ENCODE results near the gene FLNC. TPM values are rescaled to one million over a fixed set of nuclear protein-coding genes. Genes with fewer than 3 reads are reported as not detected.

Gene FLNC
- total RNA-seq, 4 donors from 2014 or later = 16.5 to 126 (median 105) TPM

- TF ChIP-seq, protein P1, sequence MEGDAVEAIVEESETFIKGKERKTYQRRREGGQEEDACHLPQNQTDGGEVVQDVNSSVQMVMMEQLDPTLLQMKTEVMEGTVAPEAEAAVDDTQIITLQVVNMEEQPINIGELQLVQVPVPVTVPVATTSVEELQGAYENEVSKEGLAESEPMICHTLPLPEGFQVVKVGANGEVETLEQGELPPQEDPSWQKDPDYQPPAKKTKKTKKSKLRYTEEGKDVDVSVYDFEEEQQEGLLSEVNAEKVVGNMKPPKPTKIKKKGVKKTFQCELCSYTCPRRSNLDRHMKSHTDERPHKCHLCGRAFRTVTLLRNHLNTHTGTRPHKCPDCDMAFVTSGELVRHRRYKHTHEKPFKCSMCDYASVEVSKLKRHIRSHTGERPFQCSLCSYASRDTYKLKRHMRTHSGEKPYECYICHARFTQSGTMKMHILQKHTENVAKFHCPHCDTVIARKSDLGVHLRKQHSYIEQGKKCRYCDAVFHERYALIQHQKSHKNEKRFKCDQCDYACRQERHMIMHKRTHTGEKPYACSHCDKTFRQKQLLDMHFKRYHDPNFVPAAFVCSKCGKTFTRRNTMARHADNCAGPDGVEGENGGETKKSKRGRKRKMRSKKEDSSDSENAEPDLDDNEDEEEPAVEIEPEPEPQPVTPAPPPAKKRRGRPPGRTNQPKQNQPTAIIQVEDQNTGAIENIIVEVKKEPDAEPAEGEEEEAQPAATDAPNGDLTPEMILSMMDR (IDR thresholded peaks at IDR 0.05) = no peak
- TF ChIP-seq POLR2A (IDR thresholded peaks at IDR 0.05) = no peak
- Histone ChIP-seq H3K4me1 (no peaks in the 10 kb centered on the region), H3K27me3 (no peaks in the 10 kb centered on the region), H3K4me3 (no peak overlapping the region), H3K36me3 (no peaks in the 10 kb centered on the region), H3K27ac (no peak overlapping the region), H3K9me3 (no peaks in the 10 kb centered on the region)
- DNase-seq = no peak
- intact Hi-C loops (cut with DNase I; ENCODE audit: low total_unique reads) = no loop called here
Observed at GRCh38 chr7:128845475-128845874, 15.3 kb downstream of the FLNC start.

GRCh38 chr7:128845987-128846386 lies 15.8 kb downstream of the FLNC start:
- no peak for DNase-seq
- Histone ChIP-seq H3K4me1 (no peaks in the 10 kb centered on the region), H3K4me3 (no peak overlapping the region), H3K36me3 (no peaks in the 10 kb centered on the region), H3K9me3 (no peaks in the 10 kb centered on the region), H3K27ac (no peak overlapping the region), H3K27me3 (no peaks in the 10 kb centered on the region)
- TF ChIP-seq POLR2A (IDR thresholded peaks at IDR 0.05) = no peak
- TF ChIP-seq, protein P1 (IDR thresholded peaks at IDR 0.05) = no peak
- intact Hi-C loops (cut with DNase I; ENCODE audit: low total_unique reads) = no loop called here

GRCh38 chr7:128846781-128847444 lies 16.7 kb downstream of the FLNC start:
- no peak overlapping the region for H3K4me3 ChIP-seq
- intact Hi-C loops (cut with DNase I; ENCODE audit: low total_unique reads) = no loop called here
- no peaks in the 10 kb centered on the region for H3K9me3 ChIP-seq
- TF ChIP-seq, protein P1 (IDR thresholded peaks at IDR 0.05) = no peak
- no peak for TF ChIP-seq POLR2A (IDR thresholded peaks at IDR 0.05)
- no peaks in the 10 kb centered on the region for H3K4me1 ChIP-seq
- DNase-seq = no peak
- H3K27ac ChIP-seq = no peak overlapping the region
- no peaks in the 10 kb centered on the region for H3K36me3 ChIP-seq
- no peaks in the 10 kb centered on the region for H3K27me3 ChIP-seq

DNA sequence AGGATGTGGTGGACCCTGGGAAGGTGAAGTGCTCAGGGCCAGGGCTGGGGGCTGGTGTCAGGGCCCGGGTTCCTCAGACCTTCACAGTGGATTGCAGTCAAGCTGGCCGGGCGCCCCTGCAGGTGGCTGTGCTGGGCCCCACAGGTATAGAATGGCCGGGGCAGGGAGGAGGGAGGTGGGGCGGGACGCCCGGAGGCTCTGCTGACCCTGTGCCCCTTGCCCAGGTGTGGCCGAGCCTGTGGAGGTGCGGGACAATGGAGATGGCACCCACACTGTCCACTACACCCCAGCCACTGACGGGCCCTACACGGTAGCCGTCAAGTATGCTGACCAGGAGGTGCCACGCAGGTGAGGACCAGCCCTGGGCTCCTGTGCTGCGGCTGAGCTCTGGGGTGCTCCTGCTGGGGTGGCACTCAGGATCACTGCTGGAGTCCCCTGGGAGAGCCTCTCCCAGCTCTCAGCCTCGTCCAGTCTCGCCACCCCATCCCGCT lies 17.6 kb downstream of the FLNC start:
- H3K4me3 ChIP-seq = no peak overlapping the region
- H3K36me3 ChIP-seq = no peaks in the 10 kb centered on the region
- intact Hi-C loops (cut with DNase I; ENCODE audit: low total_unique reads) = no loop called here
- TF ChIP-seq POLR2A (IDR thresholded peaks at IDR 0.05) = no peak
- TF ChIP-seq, protein P1 (IDR thresholded peaks at IDR 0.05) = no peak
- H3K27ac ChIP-seq = no peak overlapping the region
- H3K27me3 ChIP-seq = no peaks in the 10 kb centered on the region
- H3K9me3 ChIP-seq = no peaks in the 10 kb centered on the region
- DNase-seq = no peak
- H3K4me1 ChIP-seq = no peaks in the 10 kb centered on the region

DNA sequence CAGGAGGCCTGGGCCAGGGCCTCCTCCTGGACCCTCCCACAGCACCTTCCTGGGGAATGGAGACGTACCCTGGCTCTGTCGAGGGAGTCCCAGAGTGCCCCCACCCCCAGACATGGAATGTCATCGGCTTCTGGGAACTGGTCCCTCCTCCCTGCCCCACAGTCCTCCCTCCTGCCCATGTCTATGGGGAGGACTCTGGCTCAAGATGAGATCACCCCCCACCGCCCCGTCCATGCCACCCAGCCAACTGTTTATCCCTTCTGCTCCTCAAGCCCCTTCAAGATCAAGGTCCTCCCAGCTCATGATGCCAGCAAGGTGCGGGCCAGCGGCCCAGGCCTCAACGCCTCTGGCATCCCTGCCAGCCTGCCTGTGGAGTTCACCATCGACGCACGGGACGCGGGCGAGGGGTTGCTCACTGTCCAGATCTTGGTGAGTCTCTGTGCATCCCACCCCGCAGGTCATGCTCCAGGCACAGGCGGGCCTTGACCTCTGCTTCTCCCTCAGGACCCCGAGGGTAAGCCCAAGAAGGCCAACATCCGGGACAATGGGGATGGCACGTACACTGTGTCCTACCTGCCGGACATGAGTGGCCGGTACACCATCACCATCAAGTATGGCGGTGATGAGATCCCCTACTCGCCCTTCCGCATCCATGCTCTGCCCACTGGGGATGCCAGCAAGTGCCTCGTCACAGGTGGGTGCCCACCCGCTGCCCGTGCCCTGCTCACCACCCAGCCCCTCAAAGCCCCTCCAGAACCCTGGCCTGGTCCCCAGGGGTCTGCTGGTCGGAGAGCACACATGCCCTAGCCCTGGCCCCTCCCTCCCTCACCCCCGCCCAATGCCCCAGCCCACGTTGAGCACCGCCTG lies 18.3 kb downstream of the FLNC start:
- H3K27ac ChIP-seq = no peak overlapping the region
- no peaks in the 10 kb centered on the region for H3K36me3 ChIP-seq
- no peaks in the 10 kb centered on the region for H3K9me3 ChIP-seq
- no peak for DNase-seq
- no peaks in the 10 kb centered on the region for H3K27me3 ChIP-seq
- H3K4me3 ChIP-seq = no peak overlapping the region
- H3K4me1 ChIP-seq = no peaks in the 10 kb centered on the region
- intact Hi-C loops (cut with DNase I; ENCODE audit: low total_unique reads) = no loop called here
- no peak for TF ChIP-seq POLR2A (IDR thresholded peaks at IDR 0.05)
- TF ChIP-seq, protein P1 (IDR thresholded peaks at IDR 0.05) = no peak

Measured in uterus (tissue), 4 donors.